ENCODE results near the gene NOL12.
"Not testable (repeated sequence)": the region's sequence is repeated elsewhere in the genome, so short reads cannot be mapped to it uniquely, and the experiment has no call there.

The NOL12 gene

DNA sequence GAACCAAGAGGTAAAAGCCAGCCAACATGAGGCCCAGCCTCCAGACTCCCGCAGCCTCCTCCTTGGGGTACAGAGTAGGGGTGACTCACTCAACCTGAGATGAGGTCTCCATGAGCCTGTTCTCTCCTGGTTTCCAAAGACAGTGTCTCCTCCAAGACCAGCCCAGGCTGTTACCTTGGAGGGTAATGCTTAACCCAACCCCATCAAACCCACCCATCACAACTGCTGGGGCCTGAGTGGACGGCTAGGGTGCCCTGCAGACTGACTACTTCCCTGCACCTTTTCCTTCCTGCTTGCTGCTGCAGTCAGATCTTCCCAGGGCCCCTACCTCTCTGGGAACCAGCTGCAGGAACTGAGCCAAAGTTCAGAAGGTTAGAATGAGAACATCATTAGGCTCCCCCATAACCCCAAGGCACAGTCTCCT, 5.1 kb upstream of the NOL12 start:
- DNase-seq = no peak

DNA sequence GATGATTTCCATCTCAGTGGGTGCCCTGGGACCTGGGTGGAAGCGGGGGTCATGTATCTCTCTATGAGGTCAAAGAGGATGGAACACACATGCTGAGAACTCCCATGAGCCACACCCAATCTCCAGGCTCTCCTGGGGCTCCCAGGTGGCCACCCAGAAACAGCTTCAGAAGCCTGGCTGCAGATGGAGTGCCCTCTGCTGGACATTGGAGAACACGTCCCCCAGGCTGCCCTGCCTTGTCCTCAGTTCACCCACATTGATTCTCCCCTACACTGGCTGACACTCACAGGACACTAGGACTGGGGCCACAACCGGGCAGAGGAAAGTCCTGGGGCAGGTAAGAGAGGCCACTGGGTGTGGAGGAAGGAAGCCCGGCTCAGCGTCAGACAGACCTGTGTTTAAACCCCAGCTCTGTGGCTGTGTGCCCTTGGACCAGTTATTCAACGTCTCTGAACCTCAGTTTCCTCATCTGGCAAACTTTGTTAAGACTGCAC, 4.5 kb upstream of the NOL12 start:
- DNase-seq = peak; percentile 30 to 42

DNA sequence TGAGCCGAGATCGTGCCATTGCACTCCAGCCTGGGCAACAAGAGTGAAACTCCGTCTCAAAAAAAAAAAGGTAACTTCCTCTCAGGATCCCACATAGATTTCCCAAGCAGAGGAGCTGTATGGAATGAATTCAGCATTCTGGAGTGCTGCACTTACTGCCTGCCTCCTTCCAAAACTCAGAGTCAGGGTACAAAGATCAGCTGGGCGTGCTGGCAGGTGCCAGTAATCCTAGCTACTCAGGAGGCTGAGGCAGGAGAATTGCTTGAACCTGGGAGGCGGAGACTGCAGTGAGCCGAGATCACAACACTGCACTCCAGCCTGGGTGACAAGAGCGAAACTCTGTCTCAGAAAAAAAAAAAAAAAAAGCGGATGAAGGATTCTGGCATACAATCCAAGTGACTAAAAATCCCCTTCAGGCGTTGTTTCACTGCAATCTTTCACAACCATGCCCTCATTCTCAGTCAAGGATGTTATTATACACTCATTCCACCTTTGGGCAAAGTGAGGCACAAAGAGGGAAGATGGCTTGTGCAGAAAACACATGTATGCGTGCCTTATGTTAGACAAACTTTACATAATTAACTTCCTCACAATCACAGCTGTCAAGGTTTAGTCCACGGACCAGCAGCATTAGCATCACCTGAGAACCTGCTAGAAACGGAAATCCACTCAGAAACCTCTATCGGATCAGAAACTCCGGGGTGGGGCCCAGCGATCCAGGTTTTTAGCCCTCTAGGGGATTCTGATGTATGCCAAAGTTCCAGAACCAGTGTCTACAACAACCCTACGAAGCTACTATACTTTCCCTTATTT, 1.1 kb upstream of the NOL12 start:
- no peak for DNase-seq

DNA sequence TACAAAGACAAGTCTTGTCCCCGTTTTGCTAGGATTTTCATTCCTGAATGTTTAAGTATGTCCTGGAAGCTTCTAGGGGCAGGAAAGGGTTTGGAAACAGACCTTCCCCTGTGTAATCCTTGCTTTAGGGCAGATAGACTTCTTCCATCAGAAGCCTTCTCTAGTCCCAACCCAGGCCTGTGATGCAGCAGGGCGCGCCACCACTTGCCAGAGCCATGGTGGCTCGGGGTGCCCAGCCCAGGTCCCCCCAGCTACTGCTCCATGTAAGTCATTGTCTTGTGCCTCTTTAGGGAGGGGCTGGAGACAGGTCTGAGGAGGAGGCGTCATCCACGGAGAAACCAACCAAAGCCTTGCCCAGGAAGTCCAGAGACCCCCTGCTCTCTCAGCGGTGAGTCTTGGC, 4.3 kb downstream of the NOL12 start:
- DNase-seq = no peak

DNA sequence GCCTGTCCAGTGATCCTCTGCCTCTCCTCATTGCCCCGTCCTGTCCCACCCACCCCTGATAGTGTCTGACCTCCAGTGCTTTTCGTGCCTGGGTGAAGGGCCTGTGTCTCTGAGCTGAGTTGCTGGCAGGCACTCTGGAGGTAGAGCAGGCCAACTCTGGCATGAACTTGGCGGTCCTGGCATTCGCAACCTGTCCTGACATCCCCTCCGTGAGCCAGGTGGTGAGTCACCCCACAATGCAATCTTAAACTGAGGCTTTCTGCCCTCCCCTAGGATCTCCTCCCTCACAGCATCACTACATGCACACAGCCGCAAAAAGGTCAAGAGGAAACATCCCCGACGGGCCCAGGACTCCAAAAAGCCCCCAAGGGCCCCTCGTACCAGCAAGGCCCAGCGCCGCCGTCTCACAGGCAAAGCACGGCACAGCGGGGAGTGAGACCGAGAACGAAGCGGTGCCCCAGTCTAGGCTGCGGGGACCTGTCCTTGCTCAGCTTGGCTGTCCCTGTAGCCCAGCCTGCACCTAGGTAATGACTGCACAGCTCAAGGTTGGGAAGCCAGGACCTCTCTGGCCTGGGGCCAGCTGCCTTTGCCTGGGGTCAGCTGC, 4.9 kb downstream of the NOL12 start:
- no peak for DNase-seq

DNA sequence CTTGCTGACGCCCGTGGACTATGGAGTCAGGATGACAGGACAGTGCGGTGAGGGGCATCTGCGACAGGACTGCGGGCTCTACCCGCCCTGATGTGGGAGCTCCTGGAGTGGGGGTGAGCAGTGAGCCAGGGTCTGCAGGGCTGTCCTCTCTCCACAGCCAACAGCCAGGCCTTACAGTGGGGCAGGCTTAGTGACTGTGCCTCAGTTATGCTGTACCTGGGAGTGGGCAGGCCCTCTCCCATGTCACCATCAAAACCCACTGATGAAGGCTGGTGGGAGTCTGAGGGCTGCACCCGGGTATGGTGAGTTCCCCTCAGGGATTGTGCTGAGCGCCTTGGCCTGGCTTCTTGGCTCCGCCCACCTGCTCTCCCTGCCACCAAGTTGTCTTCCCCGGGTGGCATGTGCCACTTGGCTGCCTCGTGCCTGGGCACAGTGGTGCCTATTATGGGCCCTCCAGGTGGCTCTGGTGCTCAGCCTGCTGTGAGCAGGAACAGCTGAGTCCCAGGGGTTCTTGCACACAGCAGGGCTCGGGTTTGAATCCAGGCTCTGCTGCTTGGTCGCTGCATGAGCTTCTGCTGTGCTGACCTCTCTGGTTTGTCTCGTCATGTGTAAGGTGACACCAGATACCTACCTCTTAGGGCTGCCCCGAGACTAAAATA, 6.6 kb downstream of the NOL12 start:
- DNase-seq = no peak

DNA sequence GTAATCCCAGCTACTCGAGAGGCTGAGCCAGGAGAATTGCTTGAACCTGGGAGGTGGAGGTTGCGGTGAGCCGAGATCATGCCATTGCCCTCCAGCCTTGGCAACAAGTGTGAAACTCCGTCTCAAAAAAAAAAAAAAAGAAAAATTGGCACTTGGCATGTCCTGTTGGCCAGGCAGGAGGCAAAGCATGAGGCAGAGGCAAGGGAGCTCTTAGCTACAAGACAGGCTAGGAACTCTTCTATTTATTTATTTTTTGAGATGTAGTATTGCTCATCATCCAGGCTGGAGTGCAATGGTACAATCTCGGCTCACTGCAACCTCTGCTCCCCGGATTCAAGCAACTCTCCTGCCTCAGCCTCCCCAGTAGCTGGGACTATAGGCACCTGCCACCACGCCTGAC, 8.0 kb downstream of the NOL12 start:
- DNase-seq = not testable (repeated sequence)

DNA sequence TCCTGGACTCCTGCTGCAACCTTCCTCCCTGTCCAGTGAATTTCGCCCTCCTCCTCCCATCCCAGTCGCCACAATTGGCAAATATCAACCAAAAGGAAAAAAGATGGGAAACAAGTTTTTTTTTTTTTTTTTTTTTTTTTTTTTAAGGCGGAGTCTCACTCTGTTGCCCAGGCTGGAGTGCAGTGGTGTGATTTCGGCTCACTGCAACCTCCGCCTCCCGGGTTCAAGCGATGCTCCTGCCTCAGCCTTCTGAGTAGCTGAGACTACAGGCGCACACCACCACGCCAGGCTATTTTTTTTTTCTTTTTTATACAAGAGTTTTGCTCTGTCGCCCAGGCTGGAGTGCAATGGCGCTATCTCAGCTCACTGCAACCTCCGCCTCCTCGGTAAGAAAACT, 10.1 kb downstream of the NOL12 start:
- not testable (repeated sequence) for DNase-seq

DNA sequence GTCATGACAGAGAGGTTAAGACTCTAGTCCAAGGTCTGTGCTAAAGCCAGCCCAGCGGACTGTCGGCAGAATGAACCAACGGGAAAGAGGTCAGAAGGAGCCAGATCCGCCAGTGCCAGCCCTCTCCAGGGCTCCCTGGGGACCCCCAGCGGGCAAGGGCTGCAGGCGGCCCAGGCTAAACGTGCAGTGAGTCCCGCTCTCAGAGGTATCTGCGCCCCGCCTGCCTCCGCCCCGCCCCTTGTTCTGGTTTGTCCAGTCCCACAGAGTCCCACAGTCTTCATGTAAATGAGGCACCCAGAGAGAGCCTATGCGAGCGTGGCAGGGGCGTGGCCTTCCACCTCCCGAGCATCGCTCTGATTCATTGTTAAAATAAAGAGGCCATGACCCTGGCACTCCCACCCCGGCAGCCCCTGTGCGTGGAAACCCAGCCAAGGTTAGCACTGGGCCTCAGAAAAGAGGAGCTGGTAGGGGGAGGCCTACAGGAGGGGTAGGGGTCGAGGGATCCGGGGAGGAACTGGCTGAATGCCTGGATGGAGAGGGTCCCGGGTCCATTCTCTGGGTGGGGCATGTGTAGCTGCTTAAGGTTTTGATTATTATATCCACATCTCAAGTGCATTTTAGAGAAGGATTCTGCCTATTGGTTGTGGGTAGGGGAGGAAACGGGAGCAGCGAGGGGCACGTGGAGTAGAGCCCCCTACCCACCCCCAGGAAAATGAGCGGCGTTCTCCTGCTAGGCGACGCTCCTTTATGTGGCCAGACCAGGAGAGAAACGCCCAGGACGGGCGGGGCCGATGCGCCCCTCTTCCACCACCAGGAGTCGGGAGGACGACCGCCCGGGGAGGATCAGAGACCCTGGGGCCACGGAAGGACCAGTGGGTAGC, 10.8 kb downstream of the NOL12 start, which contains the start of gene TRIOBP:
Gene TRIOBP (plus strand): TSS at position 392 of the 881 bp plus-strand sequence. CDS start 4,318 bp downstream, outside the sequence.
- no peak for DNase-seq

DNA sequence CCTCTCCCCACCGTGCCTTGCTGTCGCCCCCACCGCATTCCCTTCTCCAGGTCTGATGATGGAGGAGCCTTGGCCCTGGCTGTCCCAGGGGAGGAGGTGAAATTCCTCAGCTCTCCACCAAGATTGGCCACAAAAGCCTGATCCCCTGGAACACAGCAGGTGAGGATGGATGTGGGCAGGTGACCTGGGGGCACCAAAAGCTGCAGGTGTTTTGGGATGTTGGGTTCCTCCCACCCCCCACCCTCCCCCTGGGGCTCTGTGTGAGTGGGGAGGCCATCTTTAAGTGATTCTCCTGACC, 11.3 kb downstream of the NOL12 start:
- no peak for DNase-seq

DNA sequence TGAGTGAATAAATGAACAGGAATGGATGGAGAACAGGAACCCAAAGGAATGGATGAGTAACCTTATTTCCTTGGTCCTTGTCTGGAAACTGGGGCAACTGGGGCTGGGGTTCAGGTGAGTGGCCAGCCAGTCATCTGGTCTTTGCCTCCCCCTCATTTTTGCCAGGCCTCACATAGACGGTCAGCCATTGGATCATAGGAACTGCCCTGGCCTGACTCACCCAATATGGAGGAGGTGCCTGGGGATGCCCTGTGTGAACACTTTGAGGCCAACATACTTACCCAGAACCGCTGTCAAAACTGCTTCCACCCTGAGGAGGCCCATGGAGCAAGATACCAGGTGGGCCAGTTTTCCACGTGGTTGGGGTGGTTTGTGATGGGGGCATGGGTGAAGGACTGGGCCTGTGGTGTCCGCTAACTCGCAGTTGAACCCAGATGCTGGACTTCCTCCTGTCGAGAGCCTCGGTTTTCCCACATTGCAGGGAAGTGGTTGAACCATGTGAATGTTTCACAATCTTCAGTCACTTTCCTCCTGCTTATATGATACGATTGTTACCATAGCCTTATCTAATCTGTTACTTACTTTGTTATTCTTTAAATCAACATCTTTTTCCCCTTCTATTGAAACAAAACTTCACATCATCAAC, 15.1 kb downstream of the NOL12 start:
- no peak for DNase-seq

DNA sequence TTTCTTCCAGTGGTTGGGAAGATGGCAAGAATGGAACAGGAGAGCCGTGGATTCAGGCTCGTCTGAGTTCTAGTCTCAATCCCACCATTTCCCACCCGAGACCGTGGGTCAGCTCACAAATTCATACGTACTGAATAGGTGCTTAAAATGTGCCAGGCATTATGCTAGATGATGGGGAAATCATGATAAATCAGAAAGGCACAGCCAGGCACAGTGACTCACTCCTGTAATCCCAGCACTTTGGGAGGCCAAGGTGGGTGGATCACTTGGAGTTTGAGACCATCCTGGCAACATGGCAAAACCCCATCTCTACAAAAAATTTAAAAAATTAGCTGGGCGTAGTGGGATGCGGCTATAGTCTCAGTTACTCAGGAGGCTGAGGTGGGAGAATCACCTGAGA, 17.8 kb downstream of the NOL12 start:
- DNase-seq = no peak

DNA sequence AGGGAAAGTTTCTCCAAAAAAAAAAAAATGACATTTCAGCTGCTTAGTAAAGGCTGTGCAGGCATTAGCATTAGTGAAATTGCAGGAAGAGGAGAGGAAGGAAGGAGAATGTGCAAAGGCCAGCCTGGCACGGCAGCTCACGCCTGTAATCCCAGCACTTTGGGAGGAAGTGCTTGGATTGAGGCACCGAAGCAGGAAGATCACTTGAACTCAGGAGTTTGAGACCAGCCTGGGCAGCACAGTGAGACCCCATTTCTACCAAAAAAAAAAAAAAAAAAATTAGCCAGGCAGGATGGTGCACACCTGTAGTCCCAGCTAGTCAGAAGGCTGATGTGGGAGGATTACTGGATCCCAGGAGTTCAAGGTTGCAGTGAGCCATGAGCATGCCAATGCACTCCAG, 18.5 kb downstream of the NOL12 start:
- DNase-seq = no peak

DNA sequence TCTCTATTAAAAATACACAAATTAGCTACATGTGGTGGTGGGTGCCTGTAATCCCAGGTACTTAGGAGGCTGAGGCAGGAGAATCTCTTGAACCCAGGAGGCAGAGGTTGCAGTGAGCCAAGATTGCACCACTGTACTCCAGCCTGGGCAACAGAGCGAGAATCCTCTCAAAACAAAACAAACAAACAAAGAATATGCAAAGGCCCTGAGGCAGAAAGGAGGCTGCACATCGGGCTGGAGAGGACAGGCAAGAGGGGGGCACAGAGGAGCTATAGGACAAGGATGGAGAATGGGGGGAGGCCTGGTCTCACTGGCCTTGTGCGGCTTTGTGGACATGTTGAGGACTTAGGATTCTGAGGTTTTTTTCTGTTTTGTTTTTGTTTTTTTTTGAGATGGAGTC, 19.1 kb downstream of the NOL12 start:
- no peak for DNase-seq

DNA sequence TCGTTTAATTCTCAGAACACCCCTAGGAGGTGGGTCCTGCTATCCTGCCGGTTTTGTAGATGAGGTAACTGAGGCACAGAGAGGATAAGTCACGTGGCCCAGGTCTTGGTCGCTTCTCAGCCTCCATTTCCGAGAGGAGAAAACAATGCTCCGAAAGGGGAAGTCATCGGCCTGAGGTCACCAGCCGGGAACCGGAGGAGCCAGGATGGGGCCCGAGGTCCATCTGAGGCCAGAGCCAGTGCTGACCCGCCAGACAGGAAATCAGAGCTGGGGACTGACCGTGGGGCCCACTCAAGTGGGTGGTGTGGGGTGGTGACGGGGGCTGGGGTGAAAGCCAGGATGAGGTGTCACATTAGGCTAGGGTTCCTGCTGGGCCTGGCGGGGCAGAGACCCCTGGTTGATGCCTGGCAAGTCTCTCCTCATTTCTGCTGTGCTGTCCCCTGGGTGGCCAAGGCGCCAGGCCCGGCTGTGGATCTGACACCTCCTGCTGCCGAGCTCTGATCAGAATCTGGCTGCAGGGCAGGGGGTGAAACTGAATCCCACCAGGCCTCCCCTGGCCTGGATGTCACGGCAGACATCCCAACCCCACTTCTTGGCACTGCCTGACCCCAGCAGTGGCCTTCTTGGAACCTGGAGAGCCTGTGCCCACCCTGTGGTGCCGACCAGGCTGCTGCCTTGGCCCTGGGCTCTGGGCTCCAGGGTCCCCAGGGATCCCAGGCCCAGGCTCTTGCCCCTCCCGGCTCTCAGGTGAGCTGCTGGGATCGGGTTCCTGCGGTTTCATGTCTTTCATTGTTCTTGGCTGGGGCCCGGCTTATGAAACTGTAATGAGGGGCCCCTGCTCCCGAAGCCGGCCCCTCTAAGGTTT, 22.7 kb downstream of the NOL12 start:
- DNase-seq = no peak

DNA sequence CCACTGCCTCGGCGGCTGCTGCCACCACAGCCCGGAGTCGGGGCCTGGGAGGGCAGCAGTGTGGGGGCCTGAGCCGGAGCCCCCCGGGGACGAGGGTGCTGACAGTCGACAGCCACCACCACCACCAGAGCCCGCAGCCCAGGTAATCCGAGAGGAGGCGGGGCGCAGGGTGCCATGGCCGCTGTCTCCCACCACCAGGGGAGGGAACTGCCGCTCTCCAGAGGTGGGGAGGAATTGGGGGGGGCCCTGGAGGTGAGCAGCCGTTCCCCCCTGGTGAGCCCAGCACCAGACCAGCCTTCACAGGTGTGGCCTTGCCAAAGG, 23.3 kb downstream of the NOL12 start:
- no peak for DNase-seq

DNA sequence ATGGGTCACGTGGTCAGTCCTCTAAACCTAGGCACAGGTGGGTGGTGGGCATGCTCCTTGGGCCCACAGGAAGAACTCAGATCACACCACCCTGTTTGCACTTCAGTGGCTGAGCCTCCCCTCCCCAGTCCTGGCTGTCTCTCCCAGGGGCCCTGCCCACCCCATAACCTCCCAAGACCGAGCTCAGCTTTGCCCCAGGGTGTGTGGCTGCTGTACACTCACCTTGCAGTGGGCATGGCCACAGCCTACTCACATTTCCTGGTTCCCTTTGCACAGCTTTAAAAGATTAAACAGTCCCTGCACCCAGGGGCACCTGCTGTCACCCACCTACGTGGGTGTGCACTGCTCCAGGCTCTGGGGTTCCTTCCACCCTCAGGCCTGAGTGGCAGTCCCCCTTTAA, 24.5 kb downstream of the NOL12 start:
- DNase-seq = no peak

DNA sequence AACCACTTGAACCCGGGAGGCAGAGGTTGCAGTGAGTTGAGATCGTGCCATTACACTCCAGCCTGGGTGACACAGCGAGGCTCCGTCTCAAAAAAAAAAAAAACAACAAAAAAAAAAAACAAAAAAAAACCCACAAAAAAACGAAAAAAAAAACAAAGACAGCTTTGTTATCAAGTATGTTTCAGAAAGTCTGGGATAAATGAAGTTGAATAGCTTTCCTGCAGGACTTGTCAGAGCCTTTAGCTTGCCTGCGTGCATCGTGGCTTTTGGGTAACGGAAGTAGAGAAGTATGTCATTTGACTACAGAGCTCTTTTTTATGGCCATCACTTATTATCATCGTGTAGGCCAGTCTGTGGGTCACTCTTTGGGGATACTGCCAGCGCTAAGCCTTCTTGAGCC, 25.3 kb downstream of the NOL12 start:
- DNase-seq = no peak

DNA sequence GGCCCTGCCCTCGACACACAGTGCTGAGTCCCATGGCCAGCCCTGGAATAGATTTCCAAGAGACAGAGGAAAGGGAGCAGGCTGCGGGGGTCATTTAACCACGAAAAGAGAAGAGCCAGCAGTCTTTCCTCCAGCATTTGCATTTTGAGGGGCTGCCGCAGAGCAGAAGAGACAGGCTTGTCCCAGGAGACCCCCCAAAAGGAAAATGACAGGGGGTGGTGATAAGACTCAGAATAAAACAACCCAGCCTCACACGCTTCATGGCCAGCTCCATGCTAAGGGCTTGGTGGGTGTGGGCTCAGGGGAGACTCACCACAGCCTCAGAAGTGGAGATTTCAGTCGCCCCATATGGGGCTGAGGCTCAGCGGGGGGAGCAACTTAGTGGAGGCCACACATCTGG, 27.6 kb downstream of the NOL12 start:
- DNase-seq = no peak

DNA sequence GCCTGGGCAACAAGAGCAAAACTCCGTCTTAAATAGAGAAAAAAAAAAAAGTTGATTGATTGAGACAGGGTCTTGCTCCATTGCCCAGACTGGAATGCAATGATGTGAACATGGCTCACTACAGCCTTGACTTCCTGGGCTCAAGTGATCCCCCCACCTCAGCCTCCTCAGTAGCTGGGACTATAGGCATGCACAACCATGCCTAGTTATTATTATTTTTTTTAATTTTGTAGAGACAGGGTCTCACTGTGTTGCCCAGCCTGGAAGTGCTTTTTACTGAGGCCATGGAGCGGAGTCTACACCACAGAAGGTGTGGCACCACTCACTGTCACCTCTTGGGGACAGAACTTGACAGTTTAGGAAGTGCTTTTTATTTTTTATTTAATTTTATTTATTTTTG, 28.5 kb downstream of the NOL12 start:
- no peak for DNase-seq

DNA sequence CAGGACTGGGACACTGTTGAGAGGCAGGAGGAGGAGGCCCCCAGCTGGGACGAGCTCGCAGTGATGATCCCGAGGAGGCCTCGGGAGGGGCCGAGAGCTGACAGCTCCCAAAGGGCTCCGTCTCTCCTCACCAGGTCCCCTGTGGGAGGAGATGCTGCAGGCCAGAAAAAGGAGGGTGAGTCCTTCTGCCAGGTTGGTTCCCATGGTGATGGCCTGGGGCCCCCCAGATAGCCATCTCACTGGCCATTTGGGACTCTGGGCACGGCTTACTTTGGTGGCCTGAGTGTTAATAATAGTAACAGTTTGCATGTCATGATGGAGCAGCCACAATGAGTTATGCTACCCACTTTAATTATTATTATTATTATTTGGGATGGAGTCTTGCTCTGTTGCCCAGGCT, 29.6 kb downstream of the NOL12 start:
- no peak for DNase-seq

DNA sequence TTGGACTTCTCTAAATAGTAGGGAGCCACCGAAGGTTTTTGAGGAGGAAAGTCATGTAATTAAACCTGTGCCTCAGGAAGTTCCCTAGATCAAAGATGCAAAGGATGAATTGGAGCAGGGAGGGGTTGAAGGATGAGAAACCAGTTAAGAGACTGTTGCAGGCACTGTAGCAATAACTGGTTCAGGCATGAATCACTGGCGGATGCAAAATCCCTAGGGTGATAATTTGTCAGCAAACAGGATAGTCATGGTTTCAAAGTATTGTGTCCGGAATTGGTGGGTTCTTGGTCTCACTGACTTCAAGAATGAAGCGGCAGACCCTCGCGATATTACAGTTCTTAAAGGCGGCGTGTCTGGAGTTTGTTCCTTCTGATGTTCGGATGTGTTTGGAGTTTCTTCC, 30.6 kb downstream of the NOL12 start:
- no peak for DNase-seq

Data from SW 1271 (cell line).